Muscle layer of duodenum (tissue), 2 donors: ENCODE results near the gene CAMK2B.

Experiments
- H3K27ac ChIP-seq: one replicate; pipeline ENCODE4 v1.7.0; 2013; ENCODE audit warnings: mild to moderate bottlenecking, low read length
- H3K27me3 ChIP-seq: one replicate; pipeline ENCODE4 v1.7.0; 2013; ENCODE audit warnings: low read depth, mild to moderate bottlenecking, control low read depth, low read length
- H3K36me3 ChIP-seq, 2 donors: one replicate each; pipeline ENCODE4 v1.7.0; 2013; ENCODE audit warnings: low read length in 2 of 2, control low read depth in 1 of 2, mild to moderate bottlenecking in 1 of 2; ENCODE audit not compliant: insufficient read depth in 2 of 2, control insufficient read depth in 1 of 2
- H3K4me1 ChIP-seq, 2 donors: one replicate each; pipeline ENCODE4 v1.7.0; 2013; ENCODE audit warnings: low read length in 2 of 2, mild to moderate bottlenecking in 2 of 2, control low read depth in 1 of 2, moderate library complexity in 1 of 2; ENCODE audit not compliant: insufficient read depth in 2 of 2, control insufficient read depth in 1 of 2
- H3K4me3 ChIP-seq, 2 donors: one replicate each; pipeline ENCODE4 v1.7.0; 2013; ENCODE audit warnings: low read length in 2 of 2, low read depth in 1 of 2, mild to moderate bottlenecking in 1 of 2
- H3K9me3 ChIP-seq, 2 donors: one replicate each; pipeline ENCODE4 v1.7.0; 2013; ENCODE audit warnings: low read length in 2 of 2, control low read depth in 1 of 2, mild to moderate bottlenecking in 1 of 2; ENCODE audit not compliant: control insufficient read depth in 1 of 2
- donor health status: healthy.

Gene CAMK2B

DNA sequence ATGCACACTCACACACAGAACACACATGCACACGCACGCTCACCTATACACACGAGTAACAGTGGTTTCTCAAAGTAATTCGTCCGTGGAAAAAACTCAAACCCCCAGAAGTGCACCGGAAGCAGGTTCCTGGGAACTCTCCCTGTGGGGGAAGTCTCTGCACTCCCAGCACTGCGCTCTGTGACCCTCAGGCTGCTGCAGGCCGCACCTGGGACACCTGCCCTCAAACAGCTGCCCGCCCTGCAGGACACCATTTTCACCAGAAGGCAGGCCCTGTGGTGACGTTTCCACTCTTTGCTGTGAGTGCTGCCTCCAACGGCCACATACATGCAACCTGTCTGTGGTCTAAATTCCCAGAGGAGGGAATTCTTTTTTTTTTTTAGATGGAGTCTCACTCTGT is 103.3 kb downstream of the CAMK2B start:
- no peaks in the 10 kb centered on the region for H3K4me1 ChIP-seq
- no peak overlapping the region for H3K4me3 ChIP-seq
- no peak overlapping the region for H3K27ac ChIP-seq
- peaks cover 0 to 5% of the 10 kb centered on the region in 2 donors for H3K9me3 ChIP-seq
- H3K27me3 ChIP-seq, result no peaks in the 10 kb centered on the region
- no peaks in the 10 kb centered on the region for H3K36me3 ChIP-seq

GRCh38 chr7:44221231-44221791 is 104.1 kb downstream of the CAMK2B start:
- H3K27me3 ChIP-seq, result no peaks in the 10 kb centered on the region

DNA sequence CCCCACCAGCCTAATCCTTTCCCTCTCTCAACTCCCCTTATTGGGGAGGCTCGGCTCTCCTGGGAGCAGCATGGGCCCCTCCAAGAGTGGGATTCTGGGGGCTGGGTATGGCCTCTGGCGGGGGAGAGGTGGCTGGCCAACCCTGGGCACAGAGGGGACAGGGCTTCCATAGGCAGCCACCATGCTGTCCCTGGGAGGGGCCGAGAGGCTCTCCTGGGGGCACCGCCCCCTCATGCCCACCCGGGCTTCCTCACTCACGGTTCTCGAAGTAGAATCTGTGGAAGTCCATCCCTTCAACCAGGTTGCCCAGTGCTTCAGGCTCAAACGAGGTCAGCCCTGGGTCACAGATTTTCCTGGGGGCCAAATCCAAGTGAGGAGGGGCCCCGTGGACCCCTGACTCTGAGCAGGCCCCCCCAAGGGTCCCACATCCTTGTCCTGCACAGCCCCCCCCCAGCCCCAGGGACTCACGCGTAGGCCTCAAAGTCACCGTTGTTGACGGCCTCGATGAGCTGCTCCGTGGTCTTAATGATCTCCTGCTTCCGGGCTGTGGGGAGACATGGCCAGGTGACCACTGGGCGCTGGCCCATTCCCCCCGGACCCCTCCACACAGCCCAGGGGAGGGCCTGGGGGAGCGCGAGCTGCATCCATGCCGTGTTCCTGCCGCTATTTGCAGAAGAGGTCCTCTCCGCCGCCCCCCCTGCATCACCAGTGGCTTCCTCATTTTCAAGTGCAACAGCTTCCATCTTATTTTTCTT is 104.9 kb downstream of the CAMK2B start:
- Histone ChIP-seq H3K4me1 (no peaks in the 10 kb centered on the region), H3K36me3 (no peaks in the 10 kb centered on the region), H3K27me3 (no peaks in the 10 kb centered on the region), H3K9me3 (peaks cover 0 to 5% of the 10 kb centered on the region in 2 donors), H3K4me3 (no peak overlapping the region), H3K27ac (no peak overlapping the region)

More at GRCh38 chr7:44221231-44221791, 104.1 kb downstream of the CAMK2B start:
- Histone ChIP-seq H3K36me3 (no peaks in the 10 kb centered on the region), H3K4me1 (no peaks in the 10 kb centered on the region), H3K27ac (no peak overlapping the region), H3K9me3 (peaks cover 0 to 5% of the 10 kb centered on the region in 2 donors), H3K4me3 (no peak overlapping the region)

GRCh38 chr7:44220046-44220357 is 105.4 kb downstream of the CAMK2B start:
- H3K4me1 ChIP-seq, result no peaks in the 10 kb centered on the region
- H3K4me3 ChIP-seq, result no peak overlapping the region
- H3K27me3 ChIP-seq, result no peaks in the 10 kb centered on the region

GRCh38 chr7:44219371-44220045 is 105.9 kb downstream of the CAMK2B start:
- H3K27ac ChIP-seq, result no peak overlapping the region
- H3K4me1 ChIP-seq, result no peaks in the 10 kb centered on the region
- no peaks in the 10 kb centered on the region for H3K36me3 ChIP-seq
- H3K4me3 ChIP-seq, result no peak overlapping the region
- H3K9me3 ChIP-seq, result peaks cover 0 to 5% of the 10 kb centered on the region in 2 donors
- no peaks in the 10 kb centered on the region for H3K27me3 ChIP-seq

More at GRCh38 chr7:44220046-44220357, 105.4 kb downstream of the CAMK2B start:
- Histone ChIP-seq H3K27ac (no peak overlapping the region), H3K9me3 (peaks cover 0 to 5% of the 10 kb centered on the region in 2 donors), H3K36me3 (no peaks in the 10 kb centered on the region)

DNA sequence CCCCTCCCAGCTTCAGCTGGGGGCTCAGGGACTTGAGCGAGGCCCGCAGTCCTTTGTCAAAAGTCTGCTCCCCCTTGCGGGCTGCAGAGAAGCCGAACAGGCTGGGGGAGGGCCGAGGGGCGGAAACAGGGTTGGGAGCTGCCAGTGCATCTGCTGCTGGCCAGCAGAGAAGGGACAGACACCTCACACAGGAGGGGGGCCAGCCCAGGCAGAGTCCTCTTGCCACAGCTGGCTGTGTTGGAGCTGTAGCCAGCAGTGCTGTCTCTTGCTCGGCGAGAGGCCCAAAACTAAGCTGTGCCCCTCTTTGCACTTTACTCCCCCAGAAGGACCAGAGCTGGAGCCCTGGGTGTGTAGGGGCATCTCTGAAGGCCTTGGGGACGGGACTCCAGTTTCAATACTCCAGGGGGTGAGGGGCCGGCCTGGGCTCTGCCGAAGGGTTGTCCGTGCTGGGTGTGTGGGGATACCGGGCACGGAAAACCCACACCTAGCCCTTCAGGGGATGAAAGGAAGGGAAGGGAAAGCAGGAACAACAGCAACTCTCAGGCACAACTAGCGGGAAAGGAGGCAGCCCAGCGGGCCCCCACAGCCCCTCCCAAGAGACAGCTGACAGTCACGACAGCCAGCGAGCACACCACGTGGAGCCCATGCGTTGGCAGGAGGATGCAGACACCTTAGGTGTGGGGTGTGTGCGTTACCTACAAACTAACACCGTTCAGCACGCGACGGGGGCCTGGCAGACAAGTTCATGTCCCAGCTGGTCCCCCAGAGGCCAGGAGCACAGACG is 106.8 kb downstream of the CAMK2B start:
- Histone ChIP-seq H3K4me3 (no peak overlapping the region), H3K27ac (no peak overlapping the region), H3K36me3 (peaks cover 0 to 5% of the 10 kb centered on the region in 2 donors), H3K9me3 (peaks cover 0 to 5% of the 10 kb centered on the region in 2 donors), H3K27me3 (no peaks in the 10 kb centered on the region), H3K4me1 (no peaks in the 10 kb centered on the region)

DNA sequence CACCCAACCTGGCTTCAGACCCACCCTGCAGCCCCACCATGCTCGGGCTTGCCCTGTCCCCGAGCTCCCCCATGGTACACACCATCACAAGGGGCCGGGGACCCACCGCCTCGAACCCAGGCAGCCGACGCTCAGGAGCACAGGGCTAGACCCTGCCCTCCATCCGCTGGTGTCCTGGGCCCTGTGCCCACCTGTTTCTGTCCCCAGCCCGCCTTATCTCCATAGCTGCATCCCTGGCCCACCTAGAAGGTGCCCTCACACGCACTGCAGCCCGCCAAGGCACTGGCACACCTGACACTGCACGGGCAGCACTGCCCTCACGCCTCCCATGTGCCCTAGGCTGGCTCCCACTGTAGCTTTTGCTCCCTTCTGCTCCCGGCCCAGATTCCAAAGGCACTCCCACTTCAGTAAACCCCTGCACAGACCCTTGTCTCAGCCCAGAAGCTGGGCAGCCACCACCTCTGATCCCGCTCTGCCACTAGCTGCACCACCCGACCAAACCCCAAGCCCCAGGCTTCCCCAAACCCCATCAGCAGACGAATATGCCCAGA is 107.5 kb downstream of the CAMK2B start:
- no peaks in the 10 kb centered on the region for H3K4me1 ChIP-seq
- no peak overlapping the region for H3K27ac ChIP-seq
- no peak overlapping the region for H3K4me3 ChIP-seq
- peaks cover 0 to 12% of the 10 kb centered on the region in 2 donors for H3K36me3 ChIP-seq
- peaks cover 0 to 5% of the 10 kb centered on the region in 2 donors for H3K9me3 ChIP-seq
- H3K27me3 ChIP-seq, result no peaks in the 10 kb centered on the region

DNA sequence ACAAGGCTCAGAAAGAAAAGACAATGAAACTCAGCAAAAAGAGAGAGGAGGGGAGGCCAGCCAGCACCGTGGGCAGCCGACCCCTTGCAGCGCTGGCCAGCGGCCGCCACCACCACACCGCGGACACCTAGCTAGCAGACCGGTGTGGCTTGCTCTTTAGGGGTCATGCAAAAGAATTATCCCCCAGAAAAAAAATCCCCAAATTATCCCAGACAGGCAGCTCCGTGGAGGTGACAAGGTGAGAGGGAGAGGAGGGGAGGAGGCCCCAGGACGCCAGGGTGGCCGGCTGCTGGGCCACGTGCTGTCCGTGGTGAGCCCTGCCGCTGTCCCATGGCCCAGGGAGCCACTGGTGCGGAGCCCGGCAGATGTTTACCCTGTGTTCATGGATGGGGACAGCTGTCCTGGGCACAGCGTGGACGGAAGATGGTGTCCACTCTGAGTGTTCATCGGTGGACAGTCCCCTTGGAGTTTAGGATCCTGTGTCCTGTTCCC is 108.1 kb downstream of the CAMK2B start:
- H3K9me3 ChIP-seq, result peaks cover 0 to 5% of the 10 kb centered on the region in 2 donors
- peaks cover 2 to 18% of the 10 kb centered on the region in 2 donors for H3K36me3 ChIP-seq
- H3K4me3 ChIP-seq, result no peak overlapping the region
- no peaks in the 10 kb centered on the region for H3K4me1 ChIP-seq
- H3K27me3 ChIP-seq, result no peaks in the 10 kb centered on the region
- H3K27ac ChIP-seq, result no peak overlapping the region

GRCh38 chr7:44216521-44217222 is 108.7 kb downstream of the CAMK2B start:
- Histone ChIP-seq H3K9me3 (peaks cover 0 to 5% of the 10 kb centered on the region in 2 donors), H3K27me3 (no peaks in the 10 kb centered on the region), H3K4me3 (no peak overlapping the region), H3K36me3 (peaks cover 8 to 24% of the 10 kb centered on the region in 2 donors), H3K4me1 (no peaks in the 10 kb centered on the region), H3K27ac (no peak overlapping the region)

GRCh38 chr7:44216019-44216418 is 109.4 kb downstream of the CAMK2B start:
- H3K36me3 ChIP-seq, result peaks cover 14 to 31% of the 10 kb centered on the region in 2 donors
- H3K9me3 ChIP-seq, result peaks cover 0 to 5% of the 10 kb centered on the region in 2 donors
- H3K27ac ChIP-seq, result no peak overlapping the region
- H3K4me1 ChIP-seq, result no peaks in the 10 kb centered on the region
- no peak overlapping the region for H3K4me3 ChIP-seq
- H3K27me3 ChIP-seq, result no peaks in the 10 kb centered on the region
